SK-N-MC (cell line): ENCODE results near the gene NXNL2.

ENCODE experiments used
- EZH2 ChIP-seq: fragments of 200-600 bp; sonication (generic); IDR thresholded peaks from one replicate; pipeline ENCODE4 v1.6.1; 2017; ENCODE audit warnings: antibody characterized with exemption
- FOXP2 ChIP-seq: optimal IDR thresholded peaks from 2 replicates; pipeline ENCODE3; 2011; ENCODE audit warnings: mild to moderate bottlenecking, moderate library complexity; ENCODE audit not compliant: insufficient read depth; ENCODE audit errors: extremely low read length, control extremely low read depth
- POLR2AphosphoS5 ChIP-seq: IDR thresholded peaks from 2 replicates; pipeline ENCODE4 v1.6.1; 2012; ENCODE audit warnings: mild to moderate bottlenecking, low read depth, low read length, borderline replicate concordance

DNA sequence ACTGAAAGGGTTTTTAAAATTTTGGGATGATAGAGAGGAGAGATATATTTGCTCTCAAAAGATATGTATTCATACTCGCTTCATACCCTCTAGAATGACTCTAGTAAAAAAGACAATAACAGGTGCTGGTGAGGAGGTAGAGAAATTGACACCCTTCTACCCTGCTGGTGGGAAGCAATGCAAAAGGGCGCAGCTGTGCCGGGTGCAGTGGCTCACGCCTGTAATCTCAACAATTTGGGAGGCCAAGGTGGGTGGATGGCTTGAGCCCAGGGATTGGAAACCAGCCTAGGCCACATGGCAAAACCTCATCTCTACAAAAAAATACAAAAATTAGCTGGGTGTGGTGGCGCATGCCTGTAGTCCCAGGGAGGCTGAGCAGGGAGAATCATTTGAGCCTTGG is 33.9 kb upstream of the NXNL2 start:
- TF ChIP-seq POLR2AphosphoS5 (no peak), EZH2 (no peak), FOXP2 (no peak)
